Measurements from ENCODE around the gene ULBP3. TPM values are rescaled to one million over a fixed set of nuclear protein-coding genes. Genes with fewer than 3 reads are reported as not detected.

Gene ULBP3
- total and polyA plus RNA-seq, 2 of the 13 experiments (the other 11 are each of a cell fraction or from before 2014, with no cell fraction given) = 0.42 to 0.48 TPM

GRCh38 chr6:150084426-150084825 lies 15.5 kb upstream of the ULBP3 start:
- peaks cover 0 to 14% of the 10 kb centered on the region in 2 experiments; a peak in 1 of 5 replicates for H3K27me3 ChIP-seq (ENCODE audit: control insufficient read depth in 1 of 2, insufficient read depth in 2 of 2, low read length in 2 of 2)
- ChIA-PET CTCF (ENCODE audit: low intra/inter-chr PET ratio, low total read pairs) (no interaction called here), POLR2A (interaction anchor here (0.5 kb wide), 1 partner anchor 205 kb away, joined by 3 read pairs; no protein-coding TSS in a partner anchor)
- in situ Hi-C loops (cut with HindIII; ENCODE audit: extremely low pct_ligation_motif_present, low pct_unique_long_range_greater_than_20kb) (loop anchor here (5.0 to 10.0 kb wide), 2 partner anchors 253 to 730 kb away; no protein-coding TSS in a partner anchor), intact Hi-C loops (cut with micrococcal nuclease; ENCODE audit: unreplicated experiment) (no loop called here)
- FAIRE-seq (no peak), ATAC-seq (no peak), DNase-seq (ENCODE audit: low spot score) (no peak)
- no peaks in the 10 kb centered on the region for H3K79me2 ChIP-seq (ENCODE audit: insufficient read depth, low read length)
- WGBS (ENCODE audit: low lambda C conversion rate) = 11% methylated on average over 7 of the region's 7 CpGs
- no peaks in the 10 kb centered on the region for H3K4me1 ChIP-seq (ENCODE audit: insufficient read depth, low read length)
- H3K9me3 ChIP-seq (ENCODE audit: low read length) = no peaks in the 10 kb centered on the region
- no peak overlapping the region for H2AFZ ChIP-seq (ENCODE audit: low read length)
- no peak overlapping the region for H3K4me2 ChIP-seq (ENCODE audit: low read depth, low read length)
- H3K4me3 ChIP-seq (replicated peaks in 1 of 3; ENCODE audit: insufficient read depth in 1 of 3, low read depth in 2 of 3, low read length in 3 of 3) = no peak overlapping the region
- H3K9ac ChIP-seq (ENCODE audit: insufficient read depth, low read depth, low read length) = no peak overlapping the region
- H4K20me1 ChIP-seq (ENCODE audit: insufficient read depth, low read length) = no peaks in the 10 kb centered on the region
- H3K36me3 ChIP-seq (replicated peaks in 1 of 2; ENCODE audit: control insufficient read depth in 1 of 2, insufficient read depth in 2 of 2, low read length in 2 of 2) = no peaks in the 10 kb centered on the region
- BruUV-seq (replicated peaks) = no TSS peak
- no peak overlapping the region for H3K27ac ChIP-seq (ENCODE audit: extremely low read length, insufficient read depth, low read length)
- TF ChIP-seq ZNF263 (CRISPR knock-in tag; IDR thresholded peaks at IDR 0.05) = peak; percentile 76
- no peak for TF ChIP-seq USF2 (IDR thresholded peaks at IDR 0.05; ENCODE audit: low read depth, low read length)
- TF ChIP-seq USF2 (CRISPR knock-in tag; IDR thresholded peaks at IDR 0.05; ENCODE audit: borderline replicate concordance) = no peak
- no peak for TF ChIP-seq AGO2 (optimal IDR thresholded peaks at IDR 0.05; ENCODE audit: low read depth, low read length)
- TF ChIP-seq FOXO1 (CRISPR knock-in tag; IDR thresholded peaks at IDR 0.05) = no peak
- no peak for TF ChIP-seq TCF7 (IDR thresholded peaks at IDR 0.05; ENCODE audit: low read depth)

GRCh38 chr6:150083839-150084238 lies 14.9 kb upstream of the ULBP3 start:
- Histone ChIP-seq H3K79me2 (ENCODE audit: insufficient read depth, low read length) (no peaks in the 10 kb centered on the region), H3K4me2 (ENCODE audit: low read depth, low read length) (no peak overlapping the region), H3K4me3 (replicated peaks in 1 of 3; ENCODE audit: insufficient read depth in 1 of 3, low read depth in 2 of 3, low read length in 3 of 3) (no peak overlapping the region), H3K9me3 (ENCODE audit: low read length) (no peaks in the 10 kb centered on the region), H3K27me3 (ENCODE audit: control insufficient read depth in 1 of 2, insufficient read depth in 2 of 2, low read length in 2 of 2) (peaks cover 0 to 14% of the 10 kb centered on the region in 2 experiments; a peak in 1 of 5 replicates), H3K9ac (ENCODE audit: insufficient read depth, low read depth, low read length) (no peak overlapping the region), H2AFZ (ENCODE audit: low read length) (no peak overlapping the region), H3K27ac (ENCODE audit: extremely low read length, insufficient read depth, low read length) (no peak overlapping the region), H3K36me3 (replicated peaks in 1 of 2; ENCODE audit: control insufficient read depth in 1 of 2, insufficient read depth in 2 of 2, low read length in 2 of 2) (no peaks in the 10 kb centered on the region), H3K4me1 (ENCODE audit: insufficient read depth, low read length) (no peaks in the 10 kb centered on the region), H4K20me1 (ENCODE audit: insufficient read depth, low read length) (no peaks in the 10 kb centered on the region)
- no peak for DNase-seq (ENCODE audit: low spot score)
- CTCF ChIA-PET (ENCODE audit: low intra/inter-chr PET ratio, low total read pairs) = no interaction called here
- intact Hi-C loops (cut with micrococcal nuclease; ENCODE audit: unreplicated experiment) (no loop called here), in situ Hi-C loops (cut with HindIII; ENCODE audit: extremely low pct_ligation_motif_present, low pct_unique_long_range_greater_than_20kb) (loop anchor here (5.0 to 10.0 kb wide), 2 partner anchors 253 to 731 kb away; no protein-coding TSS in a partner anchor)
- no peak for ATAC-seq
- TF ChIP-seq ZNF224 (CRISPR knock-in tag; IDR thresholded peaks at IDR 0.05) (no peak), DPF2 (CRISPR knock-in tag; IDR thresholded peaks at IDR 0.05; ENCODE audit: borderline replicate concordance, low read depth) (no peak), NCOA2 (CRISPR knock-in tag; IDR thresholded peaks at IDR 0.05) (no peak), RFX5 (IDR thresholded peaks at IDR 0.05; ENCODE audit: low read depth, low read length) (no peak), KDM5B (CRISPR knock-in tag; IDR thresholded peaks at IDR 0.05; ENCODE audit: borderline replicate concordance) (no peak), PLRG1 (conservative IDR thresholded peaks at IDR 0.05) (no peak), AHR (CRISPR knock-in tag; IDR thresholded peaks at IDR 0.05) (no peak), HNRNPLL (IDR thresholded peaks at IDR 0.05; ENCODE audit: low read depth, low read length, poor library complexity, severe bottlenecking) (no peak)
- 29% methylated on average over 3 of the region's 3 CpGs for WGBS (ENCODE audit: low lambda C conversion rate)
- BruUV-seq (replicated peaks) = no TSS peak
- FAIRE-seq = no peak
- POLR2A ChIA-PET = interaction anchor here (0.5 kb wide), 1 partner anchor 205 kb away, joined by 3 read pairs; no protein-coding TSS in a partner anchor
